Amniotic stem cell (primary cell): Measurements from ENCODE around the gene OR2L2.
"Not testable (repeated sequence)": the region's sequence is repeated elsewhere in the genome, so short reads cannot be mapped to it uniquely, and the experiment has no call there.

Experiments
- DNase-seq: peaks from one replicate; lab custom pipeline; 2025; lab: John Stamatoyannopoulos, UW

Gene OR2L2, protein sequence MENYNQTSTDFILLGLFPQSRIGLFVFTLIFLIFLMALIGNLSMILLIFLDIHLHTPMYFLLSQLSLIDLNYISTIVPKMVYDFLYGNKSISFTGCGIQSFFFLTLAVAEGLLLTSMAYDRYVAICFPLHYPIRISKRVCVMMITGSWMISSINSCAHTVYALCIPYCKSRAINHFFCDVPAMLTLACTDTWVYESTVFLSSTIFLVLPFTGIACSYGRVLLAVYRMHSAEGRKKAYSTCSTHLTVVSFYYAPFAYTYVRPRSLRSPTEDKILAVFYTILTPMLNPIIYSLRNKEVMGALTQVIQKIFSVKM

DNA sequence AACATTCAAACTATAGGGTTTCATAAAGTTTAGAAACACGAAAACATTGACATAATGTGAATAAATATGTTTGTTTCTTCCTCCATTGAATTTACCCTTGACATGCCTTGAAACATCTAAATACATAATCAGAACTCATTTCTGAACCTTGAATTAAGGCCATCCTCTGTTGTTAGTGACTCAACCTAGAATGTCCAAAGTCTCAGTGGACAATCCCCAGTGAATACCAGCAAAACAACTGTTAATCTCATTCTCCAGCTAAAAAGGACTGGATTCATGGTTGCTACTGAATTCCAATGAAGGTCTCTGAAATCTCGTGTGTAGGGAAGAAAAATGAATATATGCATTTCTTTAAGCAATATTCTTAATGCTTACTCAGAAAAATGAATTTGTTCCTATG lies at the start of gene OR2L2:
Gene OR2L2, plus strand, starts transcription at position 301 of the 400 bp plus-strand sequence. CDS start 8,198 bp downstream, outside the sequence.
- no peak for DNase-seq

DNA sequence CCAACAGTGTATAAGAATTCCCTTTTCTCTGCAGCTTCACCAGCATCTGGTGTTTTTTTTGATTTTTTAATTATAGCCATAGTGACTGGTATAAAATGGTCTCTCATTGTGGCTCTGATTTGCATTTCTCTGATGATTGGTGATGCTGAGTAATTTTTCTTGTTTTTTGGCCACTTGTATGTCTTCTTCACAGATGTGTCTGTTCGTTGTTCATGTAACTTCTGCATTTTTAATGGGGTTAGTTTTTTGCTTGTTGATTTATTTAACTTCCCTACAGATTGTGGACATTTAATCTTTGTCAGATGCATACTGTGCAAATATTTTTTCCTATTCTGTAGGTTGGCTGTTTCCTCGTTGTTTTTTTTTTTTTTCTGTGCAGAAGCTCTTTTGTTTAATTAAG lies 36.9 kb upstream of the OR2L2 start:
- no peak for DNase-seq

DNA sequence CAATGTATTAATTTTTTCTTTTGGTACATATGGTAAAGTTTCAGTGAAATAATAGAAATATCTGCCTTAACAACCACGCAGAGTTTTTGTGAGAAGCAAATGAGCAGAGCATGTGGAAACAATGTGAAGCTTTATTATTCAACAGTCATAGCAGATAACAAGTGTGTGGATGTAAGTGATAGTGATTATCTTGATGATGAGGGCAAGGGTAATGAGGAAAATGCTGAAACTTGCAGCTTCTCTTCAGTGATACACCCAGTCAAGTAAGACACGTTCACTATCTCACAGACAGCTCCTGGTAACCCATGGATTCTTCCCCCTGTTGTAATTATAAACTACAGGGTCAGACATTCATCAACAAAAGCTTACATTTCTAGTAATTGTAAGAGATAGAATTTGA lies 31.1 kb upstream of the OR2L2 start:
- no peak for DNase-seq

DNA sequence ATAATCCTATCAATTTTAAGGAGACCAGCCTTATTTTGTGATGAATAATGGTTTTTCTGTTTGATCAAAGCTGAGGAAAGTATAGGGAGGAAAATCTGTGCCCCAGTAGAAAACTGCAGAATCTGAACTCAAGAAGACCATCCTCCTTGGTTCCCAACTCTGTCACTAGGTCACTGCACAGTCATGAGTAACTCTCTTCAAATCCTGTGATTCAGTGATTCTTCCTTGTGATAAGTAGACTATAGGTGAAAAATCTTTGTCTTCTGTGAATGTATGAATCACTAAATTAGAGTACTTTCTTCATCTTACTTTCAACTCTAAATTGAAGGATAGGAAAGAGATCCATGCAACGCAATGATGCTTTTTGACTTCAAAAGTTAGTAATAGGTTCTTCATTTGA lies 29.7 kb upstream of the OR2L2 start:
- no peak for DNase-seq

DNA sequence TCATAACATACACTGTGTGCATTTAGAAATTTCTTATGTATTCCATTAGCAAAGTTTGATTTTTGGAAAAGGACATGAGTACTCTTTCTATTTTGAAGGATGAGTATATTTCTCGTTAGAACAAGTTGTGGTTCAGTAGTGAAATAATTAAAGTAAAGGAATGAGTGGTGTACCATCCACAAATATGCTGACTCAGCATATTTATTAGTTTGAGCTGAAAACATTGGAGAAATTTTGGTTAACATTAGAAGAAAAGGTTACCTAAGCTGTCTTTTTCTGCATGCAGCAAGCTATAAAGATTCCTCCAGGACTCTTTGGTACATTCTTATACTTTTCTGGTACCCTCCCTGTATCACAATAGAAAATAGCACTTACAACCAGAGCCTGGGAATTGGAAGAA lies 22.1 kb upstream of the OR2L2 start:
- no peak for DNase-seq

DNA sequence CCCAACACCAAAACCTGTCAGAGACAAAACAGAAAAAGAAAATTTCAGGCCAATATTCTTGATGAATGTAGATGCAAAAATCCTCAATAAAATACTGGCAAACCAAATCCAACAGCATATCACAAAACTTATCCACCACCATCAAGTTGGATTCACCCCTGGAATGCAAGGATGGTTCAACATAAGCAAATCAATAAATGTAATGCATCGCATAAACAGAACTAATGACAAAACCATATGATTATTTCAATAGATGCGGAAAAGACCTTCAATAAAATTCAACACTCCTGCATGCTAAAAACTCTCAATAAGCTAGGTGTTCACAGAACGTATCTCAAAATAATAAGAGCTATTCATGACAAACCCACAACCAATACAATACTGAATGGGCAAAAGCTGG lies 20.2 kb upstream of the OR2L2 start:
- DNase-seq = no peak

DNA sequence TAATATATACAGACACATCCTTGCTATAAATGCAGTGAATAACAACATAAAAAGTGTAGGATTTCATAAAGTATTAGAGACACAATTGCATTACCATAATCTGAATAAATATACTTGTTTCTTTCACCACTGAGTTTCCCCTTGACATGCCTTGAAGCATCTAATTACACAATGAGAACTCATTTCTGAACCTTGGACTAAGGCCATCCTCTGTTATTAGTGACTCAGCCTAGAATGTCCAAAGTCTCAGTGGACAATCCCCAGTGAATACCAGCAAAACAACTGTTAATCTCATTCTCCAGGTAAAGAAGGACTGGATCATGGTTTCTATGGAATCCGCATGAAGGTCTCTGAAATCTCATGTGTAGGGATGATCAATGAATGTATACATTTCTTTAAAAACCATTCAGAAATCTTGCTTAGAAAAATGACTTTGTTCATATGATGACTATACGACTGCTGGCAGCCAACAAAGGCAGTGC lies 16.6 kb upstream of the OR2L2 start, which contains the start of gene OR2L5:
Gene OR2L5, plus strand, starts transcription at position 432 of the 482 bp plus-strand sequence. CDS start 8,288 bp downstream, outside the sequence.
- no peak for DNase-seq

DNA sequence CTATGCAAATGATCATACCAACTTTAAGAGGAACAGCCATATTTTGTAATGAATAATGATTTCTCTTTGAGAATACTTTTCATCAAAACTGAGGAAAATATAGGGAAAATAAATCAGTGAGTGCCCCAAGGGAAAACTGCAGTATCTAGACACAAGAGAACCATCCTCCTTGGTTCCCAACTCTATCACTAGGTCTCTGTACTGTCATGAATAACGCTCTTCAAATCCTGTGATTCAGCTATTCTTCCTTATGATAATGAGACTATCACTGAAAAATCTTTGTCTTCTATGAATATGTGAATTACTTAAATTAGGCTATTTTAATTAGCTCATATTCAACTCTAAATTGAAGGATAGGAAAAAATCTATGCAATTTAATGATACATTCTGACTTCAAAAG lies 14.1 kb upstream of the OR2L2 start:
- no peak for DNase-seq

DNA sequence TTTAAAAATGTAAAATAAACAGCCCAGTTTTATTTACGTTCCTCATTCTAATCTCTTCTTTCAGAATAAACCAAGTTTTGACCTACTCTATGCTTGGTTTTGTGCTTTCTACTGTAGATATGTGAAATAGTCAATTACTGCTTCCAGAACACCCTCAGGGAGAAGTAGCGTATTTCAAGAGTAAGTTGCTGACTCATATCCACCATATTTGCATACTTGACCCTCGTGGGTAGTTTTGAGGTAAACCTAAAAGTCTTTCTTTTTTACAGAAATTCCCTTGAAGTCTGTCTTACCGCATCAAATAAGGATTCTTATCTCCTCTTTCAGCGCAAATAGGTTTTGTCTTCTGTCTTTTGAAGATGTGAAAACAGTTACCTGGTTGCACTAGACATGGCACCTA lies 15.3 kb downstream of the OR2L2 start:
- DNase-seq = no peak

DNA sequence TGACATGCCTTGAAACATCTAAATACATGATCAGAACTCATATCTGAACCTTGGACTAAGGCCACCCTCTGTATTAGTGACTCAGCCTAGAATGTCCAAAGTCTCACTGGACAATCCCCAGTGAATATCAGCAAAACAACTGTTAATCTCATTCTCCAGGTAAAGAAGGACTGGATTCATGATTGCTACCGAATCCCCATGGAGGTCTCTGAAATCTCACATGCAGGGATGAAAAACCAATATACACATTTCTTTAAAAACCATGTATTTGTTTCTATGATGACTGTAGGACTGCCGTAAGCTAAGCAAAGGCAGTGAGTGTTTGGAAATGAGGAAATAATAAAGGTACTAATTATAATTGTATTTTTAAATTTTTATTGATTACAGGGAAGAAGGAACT lies 16.7 kb downstream of the OR2L2 start, which contains the start of gene OR2L3:
Gene OR2L3, plus strand, starts transcription at position 301 of the 400 bp plus-strand sequence. CDS start 13,846 bp downstream, outside the sequence.
- DNase-seq = no peak

DNA sequence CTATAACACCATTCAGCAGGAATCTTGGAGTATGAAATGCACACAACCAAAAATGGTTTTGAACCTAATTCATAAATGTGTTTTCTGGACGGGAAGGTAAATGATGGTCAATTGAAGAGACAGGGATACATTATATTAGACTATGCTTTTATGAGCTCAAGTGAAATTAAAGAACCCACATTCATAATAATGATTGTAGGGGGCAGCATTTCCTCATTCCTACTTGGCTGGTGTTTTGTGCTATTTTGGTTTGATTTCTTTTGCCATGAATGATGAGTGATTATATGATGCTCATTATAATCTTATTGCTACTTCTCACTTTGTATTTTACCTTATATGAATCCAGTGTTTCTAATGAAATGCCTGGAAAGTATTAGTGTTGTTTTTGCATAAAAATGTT lies 17.1 kb downstream of the OR2L2 start:
- no peak for DNase-seq

DNA sequence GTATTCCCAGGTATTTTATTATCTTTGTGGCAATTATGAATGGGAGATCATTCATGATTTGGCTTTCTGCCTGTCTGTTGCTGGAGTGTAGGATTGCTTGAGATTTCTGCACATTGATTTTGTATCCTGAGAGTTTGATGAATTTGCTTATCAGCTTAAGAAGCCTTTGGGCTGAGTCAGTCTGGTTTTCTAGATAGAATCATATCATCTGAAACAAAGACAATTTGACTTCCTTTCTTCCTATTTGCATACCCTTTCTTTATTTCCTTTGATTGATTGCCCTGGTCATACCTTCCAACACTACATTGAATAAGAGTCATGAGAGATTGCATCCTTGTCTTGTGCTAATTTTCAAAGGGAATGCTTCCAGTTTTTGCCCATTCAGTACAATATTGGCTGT lies 24.8 kb downstream of the OR2L2 start:
- no peak for DNase-seq

DNA sequence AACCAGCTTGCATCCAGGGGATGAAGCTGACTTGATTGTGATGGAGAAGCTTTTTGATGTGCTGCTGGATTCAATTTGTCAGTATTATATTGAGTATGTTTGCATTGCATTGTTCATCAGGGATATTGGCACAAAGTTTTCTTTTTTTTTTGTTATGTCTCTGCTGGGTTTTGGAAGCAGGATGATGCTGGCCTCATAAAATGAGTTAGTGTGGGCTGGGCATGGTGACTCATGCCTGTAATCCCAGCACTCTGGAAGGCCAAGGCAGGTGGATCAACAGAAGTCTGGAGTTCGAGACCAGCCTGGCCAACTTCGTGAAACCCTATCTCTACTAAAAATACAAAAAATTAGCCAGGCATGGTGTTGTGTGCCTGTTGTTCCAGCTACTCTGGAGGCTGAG lies 25.4 kb downstream of the OR2L2 start:
- DNase-seq = no peak

DNA sequence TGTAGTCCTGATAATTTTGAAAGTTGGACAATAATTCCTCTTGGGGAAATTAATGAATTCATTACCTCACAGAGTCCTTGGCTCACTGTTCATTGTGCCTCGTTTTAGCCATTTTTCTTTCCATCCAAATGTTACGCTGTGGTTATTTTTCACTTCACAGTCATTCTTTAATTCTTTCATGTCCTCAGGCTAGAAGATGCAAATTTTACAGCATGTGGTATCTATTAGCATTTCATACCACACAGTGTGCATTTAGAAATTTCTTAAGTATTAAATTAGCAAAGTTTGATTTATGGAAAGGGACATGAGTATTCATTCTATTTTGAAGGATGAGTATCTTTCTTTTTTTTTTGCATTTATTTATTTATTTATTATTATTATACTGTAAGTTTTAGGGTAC lies 35.2 kb downstream of the OR2L2 start:
- DNase-seq = no peak

DNA sequence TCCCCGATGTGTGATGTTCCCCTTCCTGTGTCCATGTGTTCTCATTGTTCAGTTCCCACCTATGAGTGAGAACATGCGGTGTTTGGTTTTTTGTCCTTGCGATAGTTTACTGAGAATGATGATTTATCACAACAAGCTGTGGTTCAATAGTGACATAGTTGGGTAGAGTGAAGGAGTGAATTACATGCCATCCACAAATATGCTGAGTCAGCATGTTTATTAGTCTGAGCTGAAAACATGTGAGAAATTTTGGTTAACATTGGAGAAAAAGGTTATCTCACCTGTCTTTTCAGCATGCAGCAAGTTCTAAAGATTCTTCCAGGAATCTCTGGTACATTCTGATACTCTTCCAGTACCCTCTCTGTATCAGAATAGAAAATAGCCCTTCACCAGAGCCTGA lies 35.7 kb downstream of the OR2L2 start:
- no peak for DNase-seq

DNA sequence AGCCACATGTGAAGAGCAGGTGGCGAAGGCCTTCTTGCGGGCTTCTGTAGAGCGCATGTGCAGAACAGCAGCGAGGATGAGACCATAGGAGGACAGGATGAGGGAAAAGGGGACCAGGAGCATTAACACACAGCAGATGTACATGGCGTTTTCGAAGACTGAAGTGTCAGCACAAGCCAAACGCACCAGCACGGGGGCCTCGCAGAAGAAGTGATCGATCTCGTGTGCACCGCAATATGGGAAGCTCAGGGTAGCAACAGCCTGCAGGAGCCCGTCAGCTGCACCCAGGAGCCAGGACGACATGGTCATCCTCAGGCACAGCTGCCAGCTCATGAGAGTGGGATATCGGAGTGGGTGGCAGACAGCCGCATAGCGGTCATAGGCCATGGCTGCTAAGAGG lies 54.0 kb downstream of the OR2L2 start:
- not testable (repeated sequence) for DNase-seq
